PC-9 (cell line): Measurements from ENCODE around the gene CCDC134. TPM values are rescaled to one million over a fixed set of nuclear protein-coding genes. Genes with fewer than 3 reads are reported as not detected.

Experiments
- BruUV-seq: library from RNA; stranded (reverse); fragments of 400-500 nt; replicated peaks from 2 replicates; lab custom pipeline; 2021; lab: Mats Ljungman, UMichigan
- CTCF ChIA-PET: fragments of 300-600 bp; sonication (Branson Sonifier 250); formaldehyde crosslinking; loops from one replicate; lab custom pipeline; 2022; ENCODE audit warnings: antibody characterized with exemption; lab: Charles Lee
- POLR2A ChIA-PET: fragments of 300-600 bp; sonication (Branson Sonifier 250); formaldehyde crosslinking; loops from one replicate; lab custom pipeline; 2022; ENCODE audit warnings: antibody characterized with exemption; ENCODE audit not compliant: unreplicated experiment; lab: Charles Lee
- DNase-seq, 2 experiments: peaks; one replicate each; pipeline versions ENCODE4 v3.0.0 to v3.0.0-alpha.2; 2015 to 2022; ENCODE audit warnings: mixed read lengths in 1 of 2
- H2AFZ ChIP-seq: fragments of 200-600 bp; sonication (generic); 2 replicates; pipeline ENCODE4 v1.8.1; 2017; ENCODE audit warnings: antibody characterized with exemption
- H3F3A ChIP-seq: fragments of 200-600 bp; sonication (generic); 2 replicates; pipeline ENCODE4 v1.8.1; 2017; ENCODE audit warnings: antibody characterized with exemption, mild to moderate bottlenecking, low read depth; ENCODE audit not compliant: insufficient read depth
- H3K27ac ChIP-seq: fragments of 200-600 bp; sonication (generic); 2 replicates; pipeline ENCODE4 v1.6.1; 2016; ENCODE audit warnings: mixed run types
- H3K27me3 ChIP-seq: fragments of 200-600 bp; sonication (generic); 2 replicates; pipeline ENCODE4 v1.6.1; 2016; ENCODE audit warnings: low read depth, mixed run types; ENCODE audit not compliant: insufficient read depth
- H3K36me3 ChIP-seq: fragments of 200-600 bp; sonication (generic); 2 replicates; pipeline ENCODE4 v1.6.1; 2016; ENCODE audit warnings: low read depth, mixed run types
- H3K4me1 ChIP-seq: fragments of 200-600 bp; sonication (generic); replicated peaks from 2 replicates; pipeline ENCODE4 v1.6.1; 2016; ENCODE audit warnings: mixed run types; ENCODE audit not compliant: insufficient read depth
- H3K4me2 ChIP-seq: fragments of 200-600 bp; sonication (generic); 2 replicates; pipeline ENCODE4 v1.6.1; 2017; ENCODE audit warnings: mixed run types
- H3K4me3 ChIP-seq: fragments of 200-600 bp; sonication (generic); 2 replicates; pipeline ENCODE4 v1.6.1; 2016; ENCODE audit warnings: mixed run types
- H3K79me2 ChIP-seq: fragments of 200-600 bp; sonication (generic); 2 replicates; pipeline ENCODE4 v1.6.1; 2017; ENCODE audit warnings: low read depth, mixed run types
- H3K9me2 ChIP-seq: fragments of 200-600 bp; sonication (generic); 2 replicates; pipeline ENCODE4 v1.8.1; 2017; ENCODE audit warnings: mild to moderate bottlenecking; ENCODE audit not compliant: insufficient read depth
- H3K9me3 ChIP-seq: fragments of 200-600 bp; sonication (generic); 2 replicates; pipeline ENCODE4 v1.8.1; 2016; ENCODE audit warnings: low read depth; ENCODE audit not compliant: insufficient read depth
- H4K20me1 ChIP-seq: fragments of 200-600 bp; sonication (generic); 2 replicates; pipeline ENCODE4 v1.8.1; 2017; ENCODE audit not compliant: insufficient read depth
- CTCF ChIP-seq: fragments of 200-600 bp; sonication (generic); conservative IDR thresholded peaks from 2 replicates; pipeline ENCODE4 v1.6.1; 2017; ENCODE audit warnings: mixed run types, antibody characterized with exemption, mild to moderate bottlenecking, moderate library complexity
- EZH2 ChIP-seq: fragments of 200-600 bp; sonication (generic); IDR thresholded peaks from 2 replicates; pipeline ENCODE4 v1.8.0; 2017; ENCODE audit warnings: antibody characterized with exemption, low read depth
- intact Hi-C: fragments of 100-400 bp; cut with micrococcal nuclease; formaldehyde crosslinking; loops from one replicate; pipeline ENCODE4 v1.10.0; 2022; ENCODE audit not compliant: unreplicated experiment
- total RNA-seq: library from RNA; stranded (reverse); gene quantifications from 2 replicates; pipeline ENCODE4 v1.2.3, GENCODE V29; 2021

CCDC134 gene
- total RNA-seq, 1 experiment from 2014 or later: 29.0 TPM

GRCh38 chr22:41787331-41787730 is 13.1 kb upstream of the CCDC134 start:
- no peaks in the 10 kb centered on the region for H4K20me1 ChIP-seq
- ChIA-PET POLR2A (no interaction called here), CTCF (no interaction called here)
- H3K9me3 ChIP-seq: no peaks in the 10 kb centered on the region
- no peaks in the 10 kb centered on the region for H3K27me3 ChIP-seq
- no peak for DNase-seq
- no peak overlapping the region for H3K27ac ChIP-seq
- H2AFZ ChIP-seq: no peak overlapping the region
- H3K4me2 ChIP-seq: no peak overlapping the region
- intact Hi-C loops: no loop called here
- H3K4me1 ChIP-seq: no peaks in the 10 kb centered on the region
- H3K79me2 ChIP-seq: no peaks in the 10 kb centered on the region
- H3K4me3 ChIP-seq: no peak overlapping the region
- no peaks in the 10 kb centered on the region for H3K9me2 ChIP-seq
- no peaks in the 10 kb centered on the region for H3F3A ChIP-seq
- H3K36me3 ChIP-seq: no peaks in the 10 kb centered on the region
- BruUV-seq: no TSS peak
- no peak for TF ChIP-seq EZH2
- TF ChIP-seq CTCF: no peak

- Histone ChIP-seq H3F3A (no peaks in the 10 kb centered on the region), H3K27ac (no peak overlapping the region), H3K4me1 (no peaks in the 10 kb centered on the region), H3K79me2 (no peaks in the 10 kb centered on the region), H3K9me2 (no peaks in the 10 kb centered on the region), H3K4me3 (no peak overlapping the region), H2AFZ (no peak overlapping the region), H3K27me3 (no peaks in the 10 kb centered on the region), H3K4me2 (no peak overlapping the region), H4K20me1 (no peaks in the 10 kb centered on the region), H3K36me3 (no peaks in the 10 kb centered on the region), H3K9me3 (no peaks in the 10 kb centered on the region)
- DNase-seq: no peak
- TF ChIP-seq CTCF (no peak), EZH2 (no peak)
- intact Hi-C loops: no loop called here
- CTCF ChIA-PET: no interaction called here
- POLR2A ChIA-PET: no interaction called here
- BruUV-seq: no TSS peak
Measured at GRCh38 chr22:41793871-41794270, 6.6 kb upstream of the CCDC134 start.

- H3K9me2 ChIP-seq: no peaks in the 10 kb centered on the region
- no peak overlapping the region for H3K4me3 ChIP-seq
- TF ChIP-seq CTCF (no peak), EZH2 (no peak)
- BruUV-seq: no TSS peak
- H3K9me3 ChIP-seq: no peaks in the 10 kb centered on the region
- intact Hi-C loops: no loop called here
- DNase-seq: no peak
- H3K36me3 ChIP-seq: no peaks in the 10 kb centered on the region
- no peaks in the 10 kb centered on the region for H4K20me1 ChIP-seq
- POLR2A ChIA-PET: interaction anchor here (0.6 kb wide), 2 partner anchors 49 to 119 kb away, joined by 3 to 18 read pairs; no protein-coding TSS in a partner anchor
- no peaks in the 10 kb centered on the region for H3K27me3 ChIP-seq
- peaks cover 27% of the 10 kb centered on the region for H3K79me2 ChIP-seq
- H3F3A ChIP-seq: peaks cover 9% of the 10 kb centered on the region; the same call in 1 of the 2 replicates
- H3K4me2 ChIP-seq: peak overlapping the region; percentile 89; the same call in 1 of the 2 replicates
- H3K27ac ChIP-seq: no peak overlapping the region
- CTCF ChIA-PET: interaction anchor here (0.6 to 3.3 kb wide), 3 partner anchors 52 to 102 kb away, joined by 5 to 19 read pairs (median 16); no protein-coding TSS in a partner anchor
- no peak overlapping the region for H2AFZ ChIP-seq
- H3K4me1 ChIP-seq: peaks cover 27% of the 10 kb centered on the region
Measured at GRCh38 chr22:41798736-41799135, 1.7 kb upstream of the CCDC134 start.
